Right ventricle myocardium inferior (tissue), 1 donor: ENCODE data around the gene ARHGAP40. TPM values are rescaled to one million over a fixed set of nuclear protein-coding genes. Genes with fewer than 3 reads are reported as not detected.

Experiments used
- ATAC-seq: fragments of 200-7000 bp; cut with Tn5 transposase; one replicate; pipeline ENCODE4 v1.9.1; 2020; ENCODE audit warnings: mild to moderate bottlenecking, moderate library complexity
- DNase-seq: peaks from one replicate; pipeline ENCODE4 v3.0.0; 2021; ENCODE audit errors: missing footprints
- intact Hi-C: fragments of 100-400 bp; cut with DNase I; formaldehyde crosslinking; loops from one replicate; pipeline ENCODE4 v1.11.0; 2022
- total RNA-seq: library from RNA; stranded (reverse); fragmentation: NEBNext Ultra II Directional; extraction: Animal tissue kit (Norgen Biotek cat#: 25700); gene quantifications from one replicate; pipeline ENCODE4 v1.2.1, GENCODE V29; 2021
- donor health status: DM: no; HTN: yes; CAD: no; lungs with severe emphysema.

The ARHGAP40 gene
- total RNA-seq, 1 donor from 2014 or later, result not detected

DNA sequence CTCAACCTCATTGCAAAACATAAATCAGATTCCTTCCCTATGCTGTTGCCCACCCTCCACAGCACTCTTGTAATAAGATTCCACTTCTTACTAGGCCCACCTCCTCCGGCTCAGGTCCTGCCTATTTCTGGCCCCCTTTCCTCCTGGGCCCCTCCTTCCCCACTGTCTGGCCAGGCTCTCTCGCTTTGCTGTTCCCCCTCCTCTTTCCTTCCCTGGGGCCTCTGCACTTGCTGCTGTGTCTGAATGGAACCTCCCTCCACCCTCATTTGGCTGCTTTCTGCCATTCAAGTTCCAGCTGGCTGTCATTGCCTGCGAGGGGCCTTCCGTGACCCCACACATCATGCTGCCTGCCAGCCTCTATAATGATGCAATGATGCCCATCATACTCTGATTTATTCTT, 38.9 kb downstream of the ARHGAP40 start:
- no peak for DNase-seq
- no peak for ATAC-seq
- intact Hi-C loops, result no loop called here

DNA sequence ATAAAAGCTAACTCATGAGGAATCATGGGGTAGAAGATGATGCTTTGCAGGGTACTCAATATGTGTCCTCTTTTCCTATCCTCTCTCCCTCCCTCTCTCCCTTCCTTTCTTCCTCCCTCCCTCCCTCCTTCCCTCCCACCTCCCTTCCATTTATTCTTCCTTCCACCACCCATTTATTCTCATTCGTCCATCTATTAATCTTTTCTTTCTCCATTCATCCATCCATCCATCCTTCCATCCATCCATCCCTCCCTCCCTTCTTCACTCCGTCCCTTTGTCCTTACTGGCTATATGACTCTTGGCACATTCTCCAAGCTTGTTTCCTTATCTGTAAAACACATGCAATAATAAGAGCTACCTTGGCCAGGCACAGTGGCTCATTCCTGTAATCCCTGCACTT, 40.9 kb downstream of the ARHGAP40 start:
- intact Hi-C loops, result no loop called here
- ATAC-seq (no peak), DNase-seq (no peak)

DNA sequence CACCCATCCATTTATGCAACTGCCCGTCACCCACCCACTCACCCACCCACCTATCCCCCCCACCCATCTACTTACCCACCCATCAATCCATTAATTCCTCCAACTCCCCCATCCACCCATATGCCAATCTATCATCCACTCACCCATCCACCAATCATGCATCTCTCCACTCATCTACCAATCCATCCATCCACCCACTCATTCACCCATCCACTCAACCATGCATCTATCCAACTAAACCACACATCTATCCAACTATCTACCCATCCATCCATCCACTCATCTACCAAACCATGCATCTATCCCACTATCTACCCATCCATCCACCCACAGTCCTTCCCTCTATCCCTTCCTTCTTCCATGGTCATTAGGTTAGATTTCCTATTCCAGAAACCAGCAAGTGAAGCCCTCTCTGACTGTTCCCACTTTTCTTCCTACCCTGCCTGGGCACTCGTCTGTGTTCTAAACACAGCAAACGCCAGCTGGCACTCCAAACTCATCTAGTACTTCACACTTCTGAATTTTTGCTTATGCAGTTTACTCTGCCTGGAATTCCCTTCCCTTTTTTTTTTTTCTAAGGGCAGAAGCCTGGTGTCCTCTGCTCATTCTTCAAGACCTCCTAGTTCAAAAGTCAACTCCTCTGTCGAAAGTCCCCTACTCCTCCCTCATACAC, 43.1 kb downstream of the ARHGAP40 start:
- intact Hi-C loops, result loop anchor here (5.0 kb wide), 2 partner anchors 248 to 318 kb away; partner anchors contain the start of gene DHX35
- DNase-seq, result no peak
- no peak for ATAC-seq

DNA sequence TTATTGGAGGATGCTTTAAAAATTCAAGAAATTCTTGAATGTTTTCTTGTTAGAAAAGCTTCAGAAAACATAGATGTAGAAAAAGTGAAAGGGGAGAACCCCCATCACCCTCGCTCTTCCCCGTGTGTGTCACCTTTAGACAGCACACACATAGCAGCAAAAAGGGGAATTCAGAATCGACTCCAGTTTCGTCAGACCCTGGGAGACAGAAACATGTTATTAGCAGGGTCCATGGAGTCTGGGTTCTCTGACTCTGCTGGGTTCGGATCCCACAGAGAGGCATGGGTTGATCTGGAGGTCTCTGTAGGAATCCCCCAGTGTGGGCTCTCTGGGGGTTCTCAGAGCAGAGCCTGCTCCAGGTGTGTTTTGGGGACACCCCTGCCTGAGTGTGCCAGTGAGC, 43.7 kb downstream of the ARHGAP40 start:
- DNase-seq (no peak), ATAC-seq (no peak)
- intact Hi-C loops, result loop anchor here (5.0 kb wide), 2 partner anchors 247 to 317 kb away; partner anchors contain the start of gene DHX35

DNA sequence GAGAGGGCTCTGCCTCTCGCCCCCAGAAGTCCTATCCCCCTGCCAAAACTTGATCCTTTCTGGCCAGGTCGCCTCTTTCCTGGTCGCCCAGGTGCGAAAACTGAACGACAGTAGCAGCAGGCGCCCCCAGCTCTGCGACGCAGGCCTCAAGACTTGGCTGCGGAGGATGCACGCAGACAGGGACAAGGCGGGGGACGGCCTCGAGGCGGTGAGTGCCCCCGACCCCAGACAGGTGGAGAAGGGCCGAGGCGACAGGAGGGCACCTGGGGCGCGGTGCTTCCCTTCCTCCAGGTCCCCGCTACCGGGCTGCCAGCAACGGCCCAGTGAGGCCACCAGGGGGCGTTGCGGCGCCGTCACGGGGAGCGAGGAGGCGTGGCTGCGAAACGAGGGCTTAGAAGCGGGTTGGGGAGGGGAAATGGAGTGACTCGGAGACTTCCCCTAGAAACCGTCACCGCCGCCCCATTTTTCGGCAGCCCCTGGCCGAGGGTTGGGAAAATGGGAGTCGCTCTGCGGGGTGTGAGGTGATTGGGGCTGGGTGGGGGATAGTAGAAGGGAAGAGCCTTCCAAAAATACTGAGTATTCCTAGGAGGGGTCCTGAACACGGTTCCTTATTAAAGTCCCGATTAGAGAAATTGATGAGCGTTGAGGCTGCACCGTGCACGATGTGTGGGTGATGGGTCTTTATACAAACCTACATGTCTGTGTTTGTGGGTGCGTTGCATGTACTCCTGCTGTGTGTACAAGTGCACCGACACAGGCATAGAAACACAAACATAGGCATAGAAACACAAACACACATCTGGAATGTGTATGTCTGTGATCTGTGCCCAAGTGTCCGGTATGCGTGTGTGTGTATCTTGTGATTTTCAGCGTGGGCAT, 44.6 kb downstream of the ARHGAP40 start:
- DNase-seq (peak; percentile 87), ATAC-seq (peak; percentile 83)
- intact Hi-C loops, result loop anchor here (1.0 to 5.0 kb wide), 4 partner anchors 85 to 316 kb away; partner anchors contain the start of gene DHX35

DNA sequence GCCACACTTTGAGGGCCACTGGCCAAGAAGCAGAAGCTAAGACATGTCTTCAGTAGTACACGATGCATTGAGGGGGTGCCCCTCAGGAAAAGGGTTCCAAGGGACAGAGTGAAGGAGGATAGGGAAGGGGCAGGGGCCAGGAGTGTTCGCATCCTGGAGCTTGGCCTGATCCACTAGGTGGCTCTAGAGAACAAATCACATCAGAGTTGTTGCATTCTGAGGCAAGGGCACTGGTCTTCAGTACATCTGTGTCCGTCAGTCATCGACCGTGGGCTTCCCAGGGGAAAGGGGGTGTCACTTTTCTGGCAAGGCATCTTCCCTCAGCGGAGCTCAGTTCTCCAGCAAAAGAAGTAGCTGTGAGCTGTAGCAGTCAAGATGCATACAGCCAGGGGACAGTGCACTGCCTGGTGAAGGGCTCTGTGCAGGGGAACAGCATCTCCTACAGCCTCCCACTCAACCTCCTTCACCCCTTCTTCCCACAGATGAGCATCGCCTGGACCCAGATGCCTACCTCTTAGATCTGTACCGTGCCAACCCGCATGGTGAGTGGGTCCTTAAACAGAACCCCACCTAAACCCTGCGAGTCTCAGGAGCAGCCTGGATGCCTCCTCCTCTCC, 47.8 kb downstream of the ARHGAP40 start:
- DNase-seq (no peak), ATAC-seq (peak; percentile 43)
- intact Hi-C loops, result loop anchor here (5.0 kb wide), 2 partner anchors 243 to 313 kb away; partner anchors contain the start of gene DHX35

DNA sequence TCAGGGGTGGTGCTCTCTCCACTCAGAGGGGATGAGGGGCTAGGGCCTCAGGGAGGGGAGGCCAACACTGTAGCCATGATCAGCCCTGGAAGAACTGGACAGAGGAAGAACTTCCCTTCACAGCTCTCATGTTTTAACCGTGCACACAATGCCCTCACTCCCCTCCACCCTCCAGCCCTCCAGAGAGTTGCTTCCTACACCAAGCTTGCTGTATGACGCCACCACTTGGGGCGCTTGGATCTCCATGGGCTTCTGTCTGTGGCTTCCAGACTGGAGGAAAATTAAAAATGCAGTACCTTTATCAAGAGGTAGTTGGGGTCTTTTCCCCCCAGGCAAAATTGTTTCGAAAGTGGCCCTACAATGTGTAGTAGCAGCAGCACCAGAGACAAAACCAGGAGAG, 48.4 kb downstream of the ARHGAP40 start:
- intact Hi-C loops, result no loop called here
- no peak for DNase-seq
- ATAC-seq, result no peak

DNA sequence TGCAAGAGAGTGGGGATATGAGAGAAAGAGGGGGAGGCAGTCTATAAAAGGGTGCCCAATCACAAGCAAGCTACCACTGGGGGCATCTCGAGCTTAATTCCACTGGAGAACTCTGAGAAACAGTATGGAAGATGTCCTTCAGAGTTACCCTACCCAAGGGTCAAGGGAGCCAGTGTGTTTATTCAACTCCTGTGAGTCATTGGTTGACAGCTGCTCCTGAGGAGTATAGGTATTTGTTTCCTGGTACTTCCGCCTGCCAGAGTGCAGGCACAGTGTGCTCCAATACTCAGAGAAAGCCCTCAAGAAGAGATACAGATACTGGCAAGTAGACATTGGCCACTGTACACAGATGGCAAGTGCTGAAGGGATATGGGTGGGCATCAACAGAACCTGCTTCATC, 49.5 kb downstream of the ARHGAP40 start:
- intact Hi-C loops, result no loop called here
- DNase-seq (no peak), ATAC-seq (no peak)

DNA sequence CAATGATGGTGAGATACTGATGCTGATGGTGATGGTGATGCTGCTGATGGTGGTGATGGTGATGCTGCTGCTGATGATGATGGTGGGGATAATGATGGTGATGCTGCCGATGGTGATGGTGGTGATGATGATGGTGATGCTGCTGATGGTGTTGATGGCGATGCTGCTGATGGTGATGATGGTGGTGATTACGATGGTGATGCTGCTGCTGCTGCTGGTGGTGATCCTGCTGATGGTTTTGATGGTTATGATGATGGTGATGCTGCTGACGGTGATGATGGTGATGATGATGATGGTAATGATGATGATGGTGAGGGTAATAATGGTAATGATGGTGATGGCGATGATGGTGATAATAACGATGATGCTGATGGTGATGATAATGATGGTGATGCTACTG, 50.0 kb downstream of the ARHGAP40 start:
- intact Hi-C loops, result no loop called here
- DNase-seq, result no peak
- ATAC-seq, result no peak

DNA sequence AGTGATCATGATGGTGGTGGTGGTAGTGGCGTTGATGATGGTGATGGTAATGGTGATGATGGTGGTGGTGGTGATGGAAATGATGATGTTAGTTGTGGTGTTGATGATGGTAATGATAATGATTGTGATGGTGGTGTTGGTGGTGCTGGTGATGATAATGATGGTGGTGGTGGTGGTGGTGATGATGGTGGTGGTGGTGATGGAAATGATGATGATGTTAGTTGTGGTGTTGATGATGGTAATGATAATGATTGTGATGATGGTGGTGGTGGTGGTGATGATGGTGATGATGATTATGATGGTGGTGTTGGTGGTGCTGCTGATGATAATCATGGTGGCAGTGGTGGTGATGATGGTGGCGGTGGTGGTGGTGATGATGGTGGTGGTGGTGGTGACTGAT, 51.4 kb downstream of the ARHGAP40 start:
- intact Hi-C loops, result no loop called here
- DNase-seq, result no peak
- no peak for ATAC-seq

DNA sequence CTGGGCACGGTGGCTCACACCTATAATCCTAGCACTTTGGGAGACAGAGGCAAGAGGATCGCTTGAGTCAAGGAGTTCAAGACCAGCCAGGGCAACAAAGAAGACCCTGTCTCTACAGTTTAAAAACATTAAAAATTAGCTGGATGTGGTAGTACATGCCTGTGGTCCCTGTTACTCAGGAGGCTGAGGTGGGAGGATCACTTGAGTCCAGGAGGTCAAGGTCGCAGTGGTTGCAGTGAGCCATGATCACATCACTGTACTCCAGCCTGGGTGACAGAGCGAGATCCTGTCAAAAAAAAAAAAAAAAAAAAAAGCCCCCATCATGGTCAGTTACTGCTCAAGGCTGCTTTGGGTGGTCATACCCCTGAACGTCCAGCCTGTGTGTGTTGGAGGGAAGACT, 55.8 kb downstream of the ARHGAP40 start:
- intact Hi-C loops, result no loop called here
- ATAC-seq, result no peak

DNA sequence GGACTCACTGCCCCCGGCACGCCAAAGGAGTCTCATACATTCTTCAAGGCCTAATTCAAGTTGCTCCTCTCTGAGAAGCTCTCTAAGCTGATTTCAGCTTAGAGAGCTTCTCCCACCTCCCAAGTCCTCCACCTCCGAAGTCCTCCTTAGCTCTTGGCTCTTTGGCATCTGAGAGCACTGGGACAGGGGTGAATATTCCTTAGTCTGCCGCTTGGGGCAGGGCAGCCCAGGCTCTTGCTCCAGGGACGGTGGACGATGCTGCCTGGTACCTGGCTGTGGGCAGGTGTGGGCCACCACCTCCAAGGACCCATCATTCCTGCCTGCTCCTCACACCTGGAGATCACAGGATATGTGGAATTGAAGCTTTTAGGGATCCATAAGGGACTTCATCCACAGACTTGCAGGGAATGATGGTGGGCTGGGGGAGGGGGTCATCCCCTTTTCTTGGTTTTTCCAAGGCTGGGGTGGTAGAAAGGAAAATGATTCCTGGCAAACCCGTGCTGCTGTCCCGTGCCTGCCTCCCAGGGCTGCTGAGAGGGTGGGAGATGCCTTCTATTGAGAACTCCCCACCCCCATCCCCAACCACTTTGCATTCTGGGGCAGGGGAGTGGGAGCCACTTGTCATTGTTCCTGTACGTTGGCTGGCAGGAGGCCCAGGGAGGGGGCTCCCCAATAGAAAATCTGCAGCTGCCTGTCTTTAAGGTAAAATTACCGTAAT, 57.4 kb downstream of the ARHGAP40 start:
- intact Hi-C loops, result no loop called here
- ATAC-seq, result peak; percentile 59
- DNase-seq, result no peak

More for the DNA sequence above, 55.8 kb downstream of the ARHGAP40 start:
- DNase-seq, result no peak

DNA sequence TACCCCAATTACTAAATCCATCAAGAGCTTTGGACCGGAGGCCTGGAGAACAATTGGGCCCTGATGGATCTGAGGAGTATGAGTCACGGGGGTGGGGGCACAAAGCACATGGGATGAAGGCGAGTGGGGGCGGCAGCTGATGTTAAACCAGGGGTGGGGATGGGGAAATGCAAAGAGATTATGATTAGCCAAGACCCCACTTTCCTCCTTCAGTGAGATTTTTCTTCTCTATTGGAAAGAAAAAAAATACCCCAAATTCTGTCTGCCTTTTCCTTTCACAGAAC, 57.9 kb downstream of the ARHGAP40 start:
- DNase-seq (no peak), ATAC-seq (no peak)
- intact Hi-C loops, result no loop called here

DNA sequence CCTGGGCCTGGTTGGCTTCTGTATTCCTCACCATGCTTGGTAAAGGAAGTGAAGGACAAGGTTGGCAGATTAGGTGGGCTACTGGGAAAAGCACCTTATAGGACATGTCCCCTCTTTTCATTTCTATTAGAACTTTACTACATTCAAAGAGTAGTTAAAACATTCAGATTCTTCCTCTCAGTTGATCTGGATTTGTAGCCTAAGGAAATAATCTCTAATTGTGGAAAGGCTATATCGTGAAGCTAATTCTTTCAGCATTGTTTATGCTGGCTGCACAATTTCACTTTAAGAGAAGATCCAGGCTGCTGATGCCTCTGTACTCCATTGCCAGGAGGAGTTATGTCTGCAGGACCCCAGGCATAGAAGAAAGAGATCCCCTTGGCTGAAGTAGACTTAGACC, 58.8 kb downstream of the ARHGAP40 start:
- ATAC-seq (no peak), DNase-seq (no peak)
- intact Hi-C loops, result no loop called here

DNA sequence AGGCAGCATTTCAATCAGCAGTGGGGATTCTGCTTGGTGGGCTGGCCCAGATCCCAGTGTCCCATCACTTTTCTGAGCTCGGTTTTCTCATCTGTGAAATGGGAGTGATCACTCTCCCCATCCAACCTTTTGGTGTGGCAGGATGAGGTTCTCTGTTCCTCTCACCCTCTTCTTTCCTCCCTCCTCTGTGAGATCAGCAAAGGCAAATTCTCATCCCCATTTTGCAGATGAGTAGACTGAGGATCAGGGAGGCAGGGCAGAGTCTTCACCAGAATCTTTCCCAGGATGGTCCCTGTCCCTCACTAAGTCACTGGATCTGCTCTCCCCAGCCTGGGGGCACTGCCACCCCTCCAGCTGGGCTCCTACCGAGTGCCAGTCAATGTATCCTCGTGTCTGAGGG, 62.1 kb downstream of the ARHGAP40 start:
- intact Hi-C loops, result no loop called here
- ATAC-seq, result no peak

DNA sequence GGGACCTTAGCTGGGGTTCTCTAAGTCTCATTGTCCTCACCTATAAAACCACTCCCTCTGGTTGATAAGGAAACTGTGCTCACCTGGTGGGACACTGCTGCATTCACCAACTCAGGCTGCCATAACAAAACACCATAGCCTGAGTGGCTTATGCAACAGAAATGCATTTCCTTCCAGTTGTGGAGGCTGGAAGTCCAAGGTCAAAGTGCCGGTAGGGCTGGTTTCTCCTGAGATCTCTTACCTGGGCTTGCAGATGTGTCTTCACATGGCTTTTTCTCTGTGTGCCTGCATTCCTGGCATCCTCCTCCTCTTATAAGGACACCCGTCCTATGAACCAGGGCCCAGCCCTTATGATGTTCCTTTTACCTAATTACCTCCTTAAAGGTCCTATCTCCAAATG, 62.7 kb downstream of the ARHGAP40 start:
- intact Hi-C loops, result no loop called here

More for the DNA sequence above, 62.1 kb downstream of the ARHGAP40 start:
- DNase-seq, result no peak

DNA sequence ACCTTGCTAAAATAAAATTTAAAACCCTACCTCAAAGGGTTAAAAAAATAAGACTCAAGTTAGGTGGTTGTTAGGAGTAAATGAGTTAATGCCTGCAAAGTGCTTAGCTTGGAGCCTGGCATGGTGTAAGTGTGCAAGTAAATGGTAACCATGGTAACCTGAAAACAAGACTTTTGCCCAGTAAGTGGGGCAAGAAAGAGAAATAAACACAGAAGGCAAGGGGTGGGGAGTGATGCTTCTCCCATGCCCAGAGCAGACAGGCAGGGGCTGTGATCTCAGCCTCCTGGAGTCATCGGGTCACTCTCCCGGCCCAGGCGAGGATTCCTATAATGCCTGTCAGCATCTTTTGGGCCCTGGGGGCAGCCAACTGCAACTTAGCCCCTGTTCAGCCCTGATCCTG, 63.5 kb downstream of the ARHGAP40 start:
- intact Hi-C loops, result no loop called here
- ATAC-seq, result no peak
- no peak for DNase-seq

More for the DNA sequence above, 62.7 kb downstream of the ARHGAP40 start:
- ATAC-seq (no peak), DNase-seq (no peak)

DNA sequence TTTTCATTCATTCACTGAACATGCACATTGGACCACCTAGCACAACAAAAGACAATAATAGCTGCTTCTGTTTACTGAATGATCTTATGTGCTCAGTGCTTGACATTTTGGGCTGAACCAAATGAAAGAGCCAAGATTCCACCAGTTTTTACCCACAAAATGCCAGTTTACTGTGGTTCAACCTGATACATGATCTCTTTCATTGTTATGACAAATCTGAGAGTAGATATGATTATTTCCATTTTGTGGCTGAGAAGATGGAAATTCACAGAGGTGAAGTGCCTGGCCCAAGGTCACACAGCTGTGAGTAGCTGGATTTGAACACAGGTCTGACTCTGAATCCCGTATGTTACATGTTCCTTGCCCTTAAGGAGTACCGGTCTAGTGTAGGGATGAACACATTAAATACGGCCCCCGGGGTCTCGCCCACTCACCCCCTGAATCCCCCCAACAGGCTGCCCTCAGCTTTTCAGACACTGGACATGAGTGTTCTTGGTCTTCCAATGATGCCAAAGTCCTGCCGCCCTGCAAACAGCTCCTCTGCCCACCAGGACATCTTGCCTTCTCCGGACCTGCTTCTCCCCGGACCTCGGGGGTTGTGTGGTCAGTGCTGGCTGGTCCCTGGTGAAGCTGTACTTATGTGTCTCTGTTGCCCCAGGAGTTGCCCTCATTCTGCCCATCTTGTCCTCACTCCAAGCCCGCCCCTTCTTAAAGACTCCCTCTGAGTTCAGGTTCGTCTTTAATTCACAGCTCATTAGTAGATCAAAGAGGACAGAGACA, 64.1 kb downstream of the ARHGAP40 start:
- no peak for ATAC-seq
- intact Hi-C loops, result no loop called here
- no peak for DNase-seq
